Activated CD8-positive, alpha-beta T cell treated with anti-CD3 and anti-CD28 coated beads for 36 hours (primary cell): Measurements from ENCODE around the gene GANC. TPM values are rescaled to one million over a fixed set of nuclear protein-coding genes. Genes with fewer than 3 reads are reported as not detected.

ENCODE experiments used
- ATAC-seq: fragments of 200-7000 bp; cut with Tn5 transposase; one replicate; pipeline ENCODE4 v1.10.0; 2021; ENCODE audit warnings: mild to moderate bottlenecking, moderate library complexity
- CTCF ChIA-PET: fragments of 350-600 bp; sonication (Branson Sonifier 250); formaldehyde crosslinking; loops from one replicate; lab custom pipeline; 2021; ENCODE audit warnings: antibody characterized with exemption; lab: Charles Lee
- POLR2A ChIA-PET: fragments of 350-600 bp; sonication (Branson Sonifier 250); formaldehyde crosslinking; loops from one replicate; lab custom pipeline; 2021; ENCODE audit warnings: antibody characterized with exemption; lab: Charles Lee
- DNase-seq: peaks from one replicate; pipeline ENCODE4 v3.0.0-alpha.2; 2020
- H3K27ac Mint-ChIP-seq: one replicate; pipeline ENCODE4 v1.8.0; 2021; ENCODE audit warnings: mild to moderate bottlenecking, mixed read lengths
- H3K27me3 Mint-ChIP-seq: one replicate; pipeline ENCODE4 v1.8.0; 2021; ENCODE audit warnings: mixed read lengths
- H3K36me3 Mint-ChIP-seq: one replicate; pipeline ENCODE4 v1.8.0; 2021; ENCODE audit warnings: low read depth, mixed read lengths
- H3K4me1 Mint-ChIP-seq: one replicate; pipeline ENCODE4 v1.8.0; 2021; ENCODE audit warnings: low read depth, mixed read lengths
- H3K4me3 Mint-ChIP-seq: one replicate; pipeline ENCODE4 v1.8.0; 2021; ENCODE audit warnings: mild to moderate bottlenecking, moderate library complexity, mixed read lengths
- H3K9me3 Mint-ChIP-seq: one replicate; pipeline ENCODE4 v1.8.0; 2021; ENCODE audit warnings: mixed read lengths
- CTCF ChIP-seq: fragments of 200-600 bp; IDR thresholded peaks from one replicate; pipeline ENCODE4 v1.8.0; 2022; ENCODE audit warnings: antibody characterized with exemption, mild to moderate bottlenecking
- intact Hi-C: fragments of 100-400 bp; cut with micrococcal nuclease; formaldehyde crosslinking; loops from one replicate; pipeline ENCODE4 v1.10.0; 2022
- total RNA-seq, 2 experiments: library from RNA; stranded (reverse); gene quantifications; one replicate each; pipeline ENCODE4 v1.2.3, GENCODE V29; 2021

GANC gene
- total RNA-seq, 2 experiments from 2014 or later: 18.0 to 22.2 TPM

GRCh38 chr15:42395838-42396237, 122.8 kb downstream of the GANC start:
- intact Hi-C loops: no loop called here
- POLR2A ChIA-PET: no interaction called here
- Mint-ChIP-seq H3K27ac (no peak overlapping the region), H3K36me3 (no peaks in the 10 kb centered on the region), H3K4me3 (no peak overlapping the region), H3K9me3 (no peaks in the 10 kb centered on the region), H3K27me3 (no peaks in the 10 kb centered on the region), H3K4me1 (no peaks in the 10 kb centered on the region)
- CTCF ChIA-PET: no interaction called here
- ATAC-seq (no peak), DNase-seq (no peak)
- no peak for TF ChIP-seq CTCF

DNA sequence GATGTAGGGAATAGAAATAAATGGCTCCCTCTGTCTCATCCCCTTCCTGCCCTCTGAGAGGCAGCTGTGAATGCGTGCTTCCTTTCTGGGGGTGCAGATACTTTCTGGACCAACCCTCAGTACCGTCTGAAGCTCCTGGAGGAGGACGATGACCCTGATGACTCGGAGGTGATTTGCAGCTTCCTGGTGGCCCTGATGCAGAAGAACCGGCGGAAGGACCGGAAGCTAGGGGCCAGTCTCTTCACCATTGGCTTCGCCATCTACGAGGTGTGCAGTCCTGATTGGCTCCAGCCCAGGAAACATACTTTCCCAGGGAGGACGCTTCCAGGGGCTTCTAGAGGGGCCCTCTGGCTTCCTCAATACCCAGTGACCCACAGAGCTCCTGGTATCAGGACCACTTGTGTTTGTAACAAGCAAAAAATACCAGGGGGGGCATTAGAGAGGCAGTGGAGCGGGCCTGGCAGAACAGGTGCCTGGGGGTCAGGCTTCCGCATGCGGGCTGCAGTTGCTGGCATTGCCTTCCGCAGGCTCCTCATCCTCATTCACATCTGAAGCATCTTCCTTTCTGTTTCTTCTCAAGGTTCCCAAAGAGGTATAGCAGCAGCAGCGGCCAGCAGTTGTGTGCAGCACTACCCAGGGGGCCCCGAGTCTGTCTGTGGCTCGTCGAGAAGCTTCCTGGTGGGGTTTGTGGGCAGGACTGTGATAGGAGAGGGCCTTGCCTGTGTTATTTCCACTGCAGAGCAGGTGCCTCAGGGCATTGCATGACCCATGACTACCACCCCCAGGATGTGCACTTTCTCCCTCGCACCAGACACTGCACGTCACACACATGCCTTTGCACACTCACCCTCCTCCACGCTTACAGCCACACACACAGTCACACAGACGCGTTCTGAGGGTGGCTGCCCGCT, 128.8 kb downstream of the GANC start:
- Mint-ChIP-seq H3K4me1 (peaks cover 5% of the 10 kb centered on the region), H3K27ac (peak overlapping the region; percentile 74), H3K9me3 (no peaks in the 10 kb centered on the region), H3K27me3 (no peaks in the 10 kb centered on the region), H3K4me3 (peak overlapping the region; percentile 65), H3K36me3 (no peaks in the 10 kb centered on the region)
- ChIA-PET CTCF (no interaction called here), POLR2A (interaction anchor here (2.2 kb wide), 1 partner anchor 129 kb away, joined by 5 read pairs; the partner anchor contains the start of genes GANC and TMEM87A)
- DNase-seq: peak; percentile 27
- no peak for TF ChIP-seq CTCF
- intact Hi-C loops: no loop called here
- peak; percentile 77 for ATAC-seq

GRCh38 chr15:42402455-42403205, 129.6 kb downstream of the GANC start:
- no peaks in the 10 kb centered on the region for H3K9me3 Mint-ChIP-seq
- POLR2A ChIA-PET: no interaction called here
- ATAC-seq: peak; percentile 25

GRCh38 chr15:42403389-42403788, 130.4 kb downstream of the GANC start:
- no peaks in the 10 kb centered on the region for H3K27me3 Mint-ChIP-seq
- no peaks in the 10 kb centered on the region for H3K36me3 Mint-ChIP-seq
- H3K4me3 Mint-ChIP-seq: no peak overlapping the region
- no peak for DNase-seq
- ChIA-PET CTCF (no interaction called here), POLR2A (no interaction called here)
- TF ChIP-seq CTCF: no peak
- no peak overlapping the region for H3K27ac Mint-ChIP-seq
- no peak for ATAC-seq
- H3K4me1 Mint-ChIP-seq: peaks cover 5% of the 10 kb centered on the region
- intact Hi-C loops: no loop called here
- no peaks in the 10 kb centered on the region for H3K9me3 Mint-ChIP-seq

More at GRCh38 chr15:42402455-42403205, 129.6 kb downstream of the GANC start:
- intact Hi-C loops: no loop called here
- Mint-ChIP-seq H3K36me3 (no peaks in the 10 kb centered on the region), H3K27me3 (no peaks in the 10 kb centered on the region), H3K4me3 (peak overlapping the region; percentile 65), H3K4me1 (peaks cover 5% of the 10 kb centered on the region), H3K27ac (peak overlapping the region; percentile 74)
- CTCF ChIA-PET: no interaction called here
- DNase-seq: no peak
- TF ChIP-seq CTCF: no peak
